HEK293T (cell line): ENCODE measurements around the gene KCNJ15.
"Not testable (repeated sequence)": the region's sequence is repeated elsewhere in the genome, so short reads cannot be mapped to it uniquely, and the experiment has no call there.

ENCODE experiments used
- ARNT ChIP-seq: fragments of 450-650 bp; IDR thresholded peaks from 2 replicates; pipeline ENCODE4 v1.6.1; 2017; ENCODE audit warnings: mild to moderate bottlenecking
- ELF4 ChIP-seq: fragments of 450-650 bp; IDR thresholded peaks from 2 replicates; pipeline ENCODE4 v1.6.1; 2017; ENCODE audit warnings: antibody characterized with exemption
- FOXA1 ChIP-seq: fragments of 450-650 bp; IDR thresholded peaks from 2 replicates; pipeline ENCODE4 v1.6.1; 2016; ENCODE audit warnings: mild to moderate bottlenecking
- FOXK2 ChIP-seq: fragments of 450-650 bp; IDR thresholded peaks from 2 replicates; pipeline ENCODE4 v1.6.1; 2016; ENCODE audit warnings: mild to moderate bottlenecking
- FOXM1 ChIP-seq: fragments of 450-650 bp; IDR thresholded peaks from 2 replicates; pipeline ENCODE4 v1.6.1; 2017; ENCODE audit warnings: mild to moderate bottlenecking, borderline replicate concordance
- HDGF ChIP-seq: fragments of 450-650 bp; IDR thresholded peaks from 2 replicates; pipeline ENCODE4 v1.6.1; 2017; ENCODE audit warnings: antibody characterized with exemption, borderline replicate concordance
- L3MBTL2 ChIP-seq: fragments of 450-650 bp; conservative IDR thresholded peaks from 2 replicates; pipeline ENCODE4 v1.6.1; 2016; ENCODE audit warnings: mild to moderate bottlenecking
- LEF1 ChIP-seq: fragments of 450-650 bp; IDR thresholded peaks from 2 replicates; pipeline ENCODE4 v1.6.1; 2017; ENCODE audit warnings: mild to moderate bottlenecking, borderline replicate concordance
- NFRKB ChIP-seq: fragments of 450-650 bp; IDR thresholded peaks from 2 replicates; pipeline ENCODE4 v1.6.1; 2016; ENCODE audit warnings: mild to moderate bottlenecking, moderate library complexity
- SP1 ChIP-seq: fragments of 450-650 bp; IDR thresholded peaks from 2 replicates; pipeline ENCODE4 v1.6.1; 2017
- SUZ12 ChIP-seq: fragments of 450-650 bp; IDR thresholded peaks from 2 replicates; pipeline ENCODE4 v1.6.1; 2016; ENCODE audit warnings: mild to moderate bottlenecking
- ZNF384 ChIP-seq: fragments of 450-650 bp; IDR thresholded peaks from 2 replicates; pipeline ENCODE4 v1.6.1; 2016

GRCh38 chr21:38247054-38247453 lies 9.7 kb upstream of the KCNJ15 start:
- not testable (repeated sequence) for TF ChIP-seq ZNF384, SP1, ELF4, FOXA1, SUZ12, L3MBTL2, FOXM1, ARNT, LEF1, FOXK2, NFRKB, HDGF
